CD14-positive monocyte (primary cell): ENCODE results near the gene PXDN. TPM values are rescaled to one million over a fixed set of nuclear protein-coding genes. Genes with fewer than 3 reads are reported as not detected.

Source experiments
- DNase-seq, 3 donors: peaks; one replicate each; pipeline ENCODE4 v3.0.0-alpha.2; 2011 to 2022
- H2AFZ ChIP-seq: 2 replicates; pipeline ENCODE4 v1.6.0; 2012; ENCODE audit warnings: mild to moderate bottlenecking, low read depth, low read length, inconsistent platforms; ENCODE audit not compliant: insufficient read depth, poor library complexity, severe bottlenecking
- H3K27ac ChIP-seq, 2 donors: 1 replicate in 1 of 2; 2 replicates in 1 of 2; pipeline ENCODE4 v1.5.1; 2012 to 2013; ENCODE audit warnings: low read length in 2 of 2, control low read depth in 1 of 2, inconsistent platforms in 1 of 2, low read depth in 1 of 2, mild to moderate bottlenecking in 1 of 2
- H3K27me3 ChIP-seq, 2 donors: one replicate each; pipeline versions ENCODE4 v1.6.0 to v1.6.1; 2011 to 2013; ENCODE audit warnings: low read length in 2 of 2; ENCODE audit not compliant: control insufficient read depth in 2 of 2, insufficient read depth in 2 of 2
- H3K36me3 ChIP-seq, 2 donors: replicated peaks in 1 of 2; 1 replicate in 1 of 2; 2 replicates in 1 of 2; pipeline versions ENCODE4 v1.5.1 to v1.6.1; 2012 to 2013; ENCODE audit warnings: low read length in 2 of 2, control low read depth in 1 of 2, inconsistent platforms in 1 of 2, mild to moderate bottlenecking in 1 of 2; ENCODE audit not compliant: insufficient read depth in 2 of 2, control insufficient read depth in 1 of 2
- H3K4me1 ChIP-seq, 2 donors: 1 replicate in 1 of 2; 2 replicates in 1 of 2; pipeline versions ENCODE4 v1.5.1 to v1.6.1; 2012 to 2013; ENCODE audit warnings: low read length in 2 of 2, control low read depth in 1 of 2, inconsistent platforms in 1 of 2, mild to moderate bottlenecking in 1 of 2, moderate library complexity in 1 of 2; ENCODE audit not compliant: insufficient read depth in 2 of 2, control insufficient read depth in 1 of 2
- H3K4me2 ChIP-seq: replicated peaks from 2 replicates; pipeline ENCODE3; 2012; ENCODE audit warnings: low read length, moderate library complexity, mild to moderate bottlenecking; ENCODE audit not compliant: poor library complexity, severe bottlenecking; ENCODE audit errors: extremely low read depth
- H3K4me3 ChIP-seq, 3 experiments: fragments of 200-600 bp in 1 of 3; sonication (generic) in 1 of 3; replicated peaks in 1 of 3; 1 replicate in 2 of 3; 2 replicates in 1 of 3; pipeline ENCODE4 v1.5.1; 2011 to 2013; ENCODE audit warnings: low read length in 3 of 3, mild to moderate bottlenecking in 3 of 3, control low read depth in 2 of 3, low read depth in 2 of 3, inconsistent platforms in 1 of 3, moderate library complexity in 1 of 3
- H3K79me2 ChIP-seq: 2 replicates; pipeline ENCODE4 v1.6.0; 2012; ENCODE audit warnings: mild to moderate bottlenecking, control low read depth, inconsistent platforms, low read length, moderate library complexity; ENCODE audit not compliant: insufficient read depth
- H3K9ac ChIP-seq: 2 replicates; pipeline ENCODE4 v1.6.0; 2017; ENCODE audit warnings: low read length, mild to moderate bottlenecking; ENCODE audit not compliant: insufficient read depth, poor library complexity, severe bottlenecking
- H3K9me3 ChIP-seq, 2 donors: replicated peaks in 1 of 2; 1 replicate in 1 of 2; 2 replicates in 1 of 2; pipeline versions ENCODE4 v1.5.1 to v1.6.1; 2012 to 2013; ENCODE audit warnings: low read length in 2 of 2, control low read depth in 1 of 2; ENCODE audit not compliant: control insufficient read depth in 1 of 2, insufficient read depth in 1 of 2
- H4K20me1 ChIP-seq: 2 replicates; pipeline ENCODE4 v1.6.0; 2012; ENCODE audit warnings: mild to moderate bottlenecking, low read length, control low read depth, moderate library complexity; ENCODE audit not compliant: insufficient read depth
- H3K27ac Mint-ChIP-seq, 7 donors: one replicate each; pipeline ENCODE4 v1.8.0; 2020; ENCODE audit warnings: mild to moderate bottlenecking in 7 of 7, mixed read lengths in 7 of 7, moderate library complexity in 6 of 7, inconsistent platforms in 2 of 7
- H3K27me3 Mint-ChIP-seq, 3 donors: one replicate each; pipeline ENCODE4 v1.8.0; 2021 to 2022; ENCODE audit warnings: low read depth in 3 of 3, mild to moderate bottlenecking in 3 of 3, mixed read lengths in 3 of 3, moderate library complexity in 3 of 3, inconsistent platforms in 1 of 3
- H3K36me3 Mint-ChIP-seq, 2 donors: one replicate each; pipeline ENCODE4 v1.8.0; 2020; ENCODE audit warnings: mixed read lengths in 2 of 2, inconsistent platforms in 1 of 2, mild to moderate bottlenecking in 1 of 2
- H3K4me1 Mint-ChIP-seq: one replicate; pipeline ENCODE4 v1.8.0; 2020; ENCODE audit warnings: mild to moderate bottlenecking, mixed read lengths
- H3K4me3 Mint-ChIP-seq, 2 donors: one replicate each; pipeline ENCODE4 v1.8.0; 2020; ENCODE audit warnings: mild to moderate bottlenecking in 2 of 2, mixed read lengths in 2 of 2, moderate library complexity in 1 of 2
- H3K9me3 Mint-ChIP-seq, 7 donors: one replicate each; pipeline ENCODE4 v1.8.0; 2020 to 2022; ENCODE audit warnings: mixed read lengths in 7 of 7, mild to moderate bottlenecking in 6 of 7, moderate library complexity in 6 of 7, inconsistent platforms in 2 of 7
- WGBS: methylation state at CpG from one replicate; pipeline ENCODE4 v1.1.5; 2013; ENCODE audit warnings: missing lambda C conversion rate; ENCODE audit not compliant: insufficient coverage; 5-methylcytosine and 5-hydroxymethylcytosine counted together
- intact Hi-C, 2 donors: fragments of 100-400 bp; cut with micrococcal nuclease; formaldehyde crosslinking; loops; one replicate each; pipeline versions ENCODE4 v1.15.0 to v1.15.1; 2023
- polyA plus RNA-seq, 3 donors: library from polyadenylated mRNA; depleted of rRNA in 1 of 3; unstranded in 2 of 3; stranded (reverse) in 1 of 3; fragments of 300-500 nt in 2 of 3; fragments of >200 nt in 1 of 3; fragmentation: Illumina TruSeq in 2 of 3; gene quantifications; 1 replicate in 2 of 3; 2 replicates in 1 of 3; pipeline ENCODE4 v1.2.3, GENCODE V29; 2012 to 2021
- TF ChIP-seq, protein P1 (sequence below): fragments of 200-600 bp; IDR thresholded peaks from one replicate; pipeline ENCODE4 v1.8.0; 2022; ENCODE audit warnings: antibody characterized with exemption, mild to moderate bottlenecking

The PXDN gene
- polyA plus RNA-seq, 3 donors = not detected

DNA sequence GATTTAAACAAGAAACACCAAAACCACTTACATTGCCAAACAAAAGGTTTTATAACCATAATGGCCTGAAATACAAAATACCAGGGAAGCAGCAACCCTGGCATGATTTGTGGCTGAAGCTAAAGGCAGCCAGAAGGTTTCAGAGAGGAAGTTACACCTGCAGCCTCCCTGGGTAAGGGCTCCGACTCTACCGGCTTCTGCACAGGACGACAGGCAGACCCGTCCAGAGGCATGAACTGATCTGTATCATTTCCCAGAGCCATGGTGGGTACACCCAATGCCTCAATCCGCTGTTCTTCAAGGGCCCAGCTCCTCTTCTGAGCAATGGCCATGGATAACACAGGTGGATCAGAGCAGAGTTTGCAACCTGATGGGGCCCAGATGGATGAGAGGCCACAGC is 71.6 kb downstream of the PXDN start:
- no peaks in the 10 kb centered on the region for H3K79me2 ChIP-seq
- no peaks in the 10 kb centered on the region for H3K27me3 ChIP-seq
- H3K36me3 ChIP-seq = no peaks in the 10 kb centered on the region
- WGBS = 97% methylated on average over 5 of the region's 5 CpGs
- no peak overlapping the region for H2AFZ ChIP-seq
- Mint-ChIP-seq H3K27ac (peak overlapping the region in 1 of 7 donors; percentile 44), H3K36me3 (no peaks in the 10 kb centered on the region), H3K4me1 (no peaks in the 10 kb centered on the region), H3K27me3 (no peaks in the 10 kb centered on the region), H3K9me3 (no peaks in the 10 kb centered on the region), H3K4me3 (no peak overlapping the region)
- no peak overlapping the region for H3K4me2 ChIP-seq
- no peaks in the 10 kb centered on the region for H3K4me1 ChIP-seq
- no peak overlapping the region for H3K4me3 ChIP-seq
- intact Hi-C loops = no loop called here
- H3K9ac ChIP-seq = no peak overlapping the region
- H4K20me1 ChIP-seq = no peaks in the 10 kb centered on the region
- H3K27ac ChIP-seq = no peak overlapping the region
- H3K9me3 ChIP-seq = no peaks in the 10 kb centered on the region
- no peak for DNase-seq
- TF ChIP-seq, protein P1, sequence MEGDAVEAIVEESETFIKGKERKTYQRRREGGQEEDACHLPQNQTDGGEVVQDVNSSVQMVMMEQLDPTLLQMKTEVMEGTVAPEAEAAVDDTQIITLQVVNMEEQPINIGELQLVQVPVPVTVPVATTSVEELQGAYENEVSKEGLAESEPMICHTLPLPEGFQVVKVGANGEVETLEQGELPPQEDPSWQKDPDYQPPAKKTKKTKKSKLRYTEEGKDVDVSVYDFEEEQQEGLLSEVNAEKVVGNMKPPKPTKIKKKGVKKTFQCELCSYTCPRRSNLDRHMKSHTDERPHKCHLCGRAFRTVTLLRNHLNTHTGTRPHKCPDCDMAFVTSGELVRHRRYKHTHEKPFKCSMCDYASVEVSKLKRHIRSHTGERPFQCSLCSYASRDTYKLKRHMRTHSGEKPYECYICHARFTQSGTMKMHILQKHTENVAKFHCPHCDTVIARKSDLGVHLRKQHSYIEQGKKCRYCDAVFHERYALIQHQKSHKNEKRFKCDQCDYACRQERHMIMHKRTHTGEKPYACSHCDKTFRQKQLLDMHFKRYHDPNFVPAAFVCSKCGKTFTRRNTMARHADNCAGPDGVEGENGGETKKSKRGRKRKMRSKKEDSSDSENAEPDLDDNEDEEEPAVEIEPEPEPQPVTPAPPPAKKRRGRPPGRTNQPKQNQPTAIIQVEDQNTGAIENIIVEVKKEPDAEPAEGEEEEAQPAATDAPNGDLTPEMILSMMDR = no peak

DNA sequence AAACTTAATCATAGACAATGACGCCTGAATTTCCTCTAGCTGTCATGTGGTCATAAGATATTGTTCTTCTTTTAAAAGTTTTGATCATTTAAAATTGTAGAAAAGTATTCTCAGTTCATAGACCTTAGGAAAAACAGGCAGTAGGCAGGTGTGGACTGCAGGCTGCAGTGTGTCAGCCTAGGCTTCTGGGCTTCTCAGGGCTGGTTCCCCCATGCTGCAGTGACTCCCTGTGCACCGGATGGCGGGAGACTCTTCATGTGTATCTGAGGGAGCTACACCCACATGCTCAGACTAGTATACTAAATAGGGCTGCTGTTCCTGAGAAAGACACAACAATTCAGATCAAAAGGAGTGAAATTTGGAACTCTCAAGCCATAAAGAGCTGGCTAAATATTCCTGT is 72.4 kb downstream of the PXDN start:
- H4K20me1 ChIP-seq = no peaks in the 10 kb centered on the region
- Mint-ChIP-seq H3K27me3 (no peaks in the 10 kb centered on the region), H3K27ac (no peak overlapping the region), H3K4me1 (no peaks in the 10 kb centered on the region), H3K36me3 (no peaks in the 10 kb centered on the region), H3K4me3 (no peak overlapping the region), H3K9me3 (no peaks in the 10 kb centered on the region)
- H3K4me3 ChIP-seq = no peak overlapping the region
- H3K9ac ChIP-seq = no peak overlapping the region
- no peaks in the 10 kb centered on the region for H3K27me3 ChIP-seq
- no peaks in the 10 kb centered on the region for H3K36me3 ChIP-seq
- DNase-seq = no peak
- no peak overlapping the region for H3K4me2 ChIP-seq
- no peaks in the 10 kb centered on the region for H3K4me1 ChIP-seq
- no peak overlapping the region for H2AFZ ChIP-seq
- H3K27ac ChIP-seq = no peak overlapping the region
- 100% methylated on average over 1 of the region's 3 CpGs for WGBS
- intact Hi-C loops = no loop called here
- no peaks in the 10 kb centered on the region for H3K79me2 ChIP-seq
- TF ChIP-seq, protein P1 = no peak
- no peaks in the 10 kb centered on the region for H3K9me3 ChIP-seq
